C4-2B (cell line): Measurements from ENCODE around the gene ETV5.

Experiments used
- H3K27ac ChIP-seq: fragments of 450-650 bp; 2 replicates; pipeline ENCODE4 v1.5.1; 2017
- ZFX ChIP-seq: fragments of 450-650 bp; IDR thresholded peaks from 2 replicates; pipeline ENCODE4 v1.6.1; 2017
- TF ChIP-seq, protein P1 (sequence below): fragments of 450-650 bp; conservative IDR thresholded peaks from 2 replicates; pipeline ENCODE4 v1.5.1; 2017; ENCODE audit warnings: mild to moderate bottlenecking

Gene ETV5

DNA sequence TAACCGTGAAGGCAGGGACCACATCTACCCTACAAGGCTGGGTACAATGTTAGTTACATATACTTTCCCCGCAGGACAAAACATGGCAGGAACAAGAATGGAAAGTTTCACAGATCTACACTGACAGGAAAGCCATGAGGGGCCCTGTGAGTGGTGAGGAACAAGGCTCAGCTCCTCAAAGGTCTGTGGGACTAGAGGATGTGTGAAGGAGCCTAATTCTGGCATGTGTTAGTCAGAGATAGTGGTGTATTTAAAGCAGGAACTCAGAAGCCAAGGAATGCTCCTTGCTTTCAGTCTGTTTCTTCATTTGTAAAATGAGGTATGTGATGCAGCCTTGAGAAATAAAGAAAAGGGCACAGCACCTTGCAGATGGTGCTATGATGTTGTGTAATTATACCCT lies 25.1 kb downstream of the ETV5 start:
- no peak overlapping the region for H3K27ac ChIP-seq
- TF ChIP-seq, protein P1, sequence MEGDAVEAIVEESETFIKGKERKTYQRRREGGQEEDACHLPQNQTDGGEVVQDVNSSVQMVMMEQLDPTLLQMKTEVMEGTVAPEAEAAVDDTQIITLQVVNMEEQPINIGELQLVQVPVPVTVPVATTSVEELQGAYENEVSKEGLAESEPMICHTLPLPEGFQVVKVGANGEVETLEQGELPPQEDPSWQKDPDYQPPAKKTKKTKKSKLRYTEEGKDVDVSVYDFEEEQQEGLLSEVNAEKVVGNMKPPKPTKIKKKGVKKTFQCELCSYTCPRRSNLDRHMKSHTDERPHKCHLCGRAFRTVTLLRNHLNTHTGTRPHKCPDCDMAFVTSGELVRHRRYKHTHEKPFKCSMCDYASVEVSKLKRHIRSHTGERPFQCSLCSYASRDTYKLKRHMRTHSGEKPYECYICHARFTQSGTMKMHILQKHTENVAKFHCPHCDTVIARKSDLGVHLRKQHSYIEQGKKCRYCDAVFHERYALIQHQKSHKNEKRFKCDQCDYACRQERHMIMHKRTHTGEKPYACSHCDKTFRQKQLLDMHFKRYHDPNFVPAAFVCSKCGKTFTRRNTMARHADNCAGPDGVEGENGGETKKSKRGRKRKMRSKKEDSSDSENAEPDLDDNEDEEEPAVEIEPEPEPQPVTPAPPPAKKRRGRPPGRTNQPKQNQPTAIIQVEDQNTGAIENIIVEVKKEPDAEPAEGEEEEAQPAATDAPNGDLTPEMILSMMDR = no peak
- TF ChIP-seq ZFX = no peak

DNA sequence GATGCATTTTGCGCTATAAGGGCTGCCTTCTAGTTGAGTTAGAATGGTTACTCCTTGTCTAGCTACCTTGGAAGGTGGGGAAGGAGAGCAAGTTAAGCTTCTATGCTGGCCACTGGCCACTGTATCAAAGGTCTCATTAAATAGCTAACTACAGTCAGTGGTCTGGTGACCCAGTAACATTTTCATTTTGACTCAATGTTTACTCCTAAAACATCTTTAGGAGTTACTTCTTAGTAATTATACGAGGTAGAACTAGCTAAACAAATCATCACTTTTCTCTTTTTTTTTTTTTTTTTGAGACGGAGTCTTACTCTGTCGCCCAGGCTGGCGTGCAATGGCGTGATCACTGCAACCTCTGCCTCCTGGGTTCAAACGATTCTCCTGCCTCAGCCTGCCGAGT lies 26.7 kb downstream of the ETV5 start:
- H3K27ac ChIP-seq = no peak overlapping the region
- no peak for TF ChIP-seq ZFX
- TF ChIP-seq, protein P1 = no peak

DNA sequence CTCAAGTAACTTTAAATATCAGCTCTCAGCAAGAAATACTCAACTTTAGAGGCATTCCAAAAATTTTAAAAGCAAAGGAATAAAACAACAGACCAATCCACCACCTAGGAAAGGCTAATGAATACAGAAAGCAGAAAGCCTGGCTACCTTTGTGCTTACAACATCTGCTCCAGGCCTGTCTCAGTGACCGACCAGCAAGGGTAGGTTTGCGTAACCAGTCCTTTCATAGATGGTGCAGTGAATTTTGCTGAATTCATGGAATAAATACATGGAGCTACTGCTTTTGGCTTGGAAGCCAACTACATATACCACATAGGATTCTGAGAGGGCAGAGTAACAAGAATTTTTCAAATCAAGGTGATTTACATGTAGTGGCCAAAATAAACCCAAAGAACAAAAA lies 27.2 kb downstream of the ETV5 start:
- TF ChIP-seq ZFX = no peak
- TF ChIP-seq, protein P1 = no peak
- no peak overlapping the region for H3K27ac ChIP-seq

DNA sequence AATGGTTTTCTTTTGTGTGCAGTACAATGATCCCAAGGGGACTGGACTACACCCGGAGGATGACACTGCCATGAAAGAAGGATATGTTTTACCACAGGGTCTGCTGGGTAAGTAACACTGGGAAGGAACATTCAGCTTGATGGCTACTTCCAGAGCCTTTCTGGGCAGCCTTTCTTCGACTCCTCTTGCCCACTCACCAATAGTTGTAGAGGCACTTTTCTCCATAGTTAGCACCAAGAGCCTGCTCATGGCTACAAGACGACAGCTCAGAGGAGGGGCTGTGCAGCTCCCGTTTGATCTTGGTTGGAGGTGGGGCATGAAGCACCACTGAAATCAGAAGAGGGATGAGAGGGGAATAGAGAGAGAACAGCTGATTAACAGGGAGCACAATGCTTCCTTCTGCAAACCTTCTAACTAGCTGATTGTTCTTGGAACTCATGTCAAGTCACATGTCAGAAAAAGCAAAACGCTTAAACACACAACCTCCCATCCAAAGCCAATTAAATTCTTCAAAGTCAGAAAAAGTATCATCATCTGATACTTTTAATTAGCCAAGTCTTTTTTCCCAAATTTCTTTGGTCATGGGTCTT lies 27.9 kb downstream of the ETV5 start:
- TF ChIP-seq, protein P1 = no peak
- no peak for TF ChIP-seq ZFX
- H3K27ac ChIP-seq = no peak overlapping the region

DNA sequence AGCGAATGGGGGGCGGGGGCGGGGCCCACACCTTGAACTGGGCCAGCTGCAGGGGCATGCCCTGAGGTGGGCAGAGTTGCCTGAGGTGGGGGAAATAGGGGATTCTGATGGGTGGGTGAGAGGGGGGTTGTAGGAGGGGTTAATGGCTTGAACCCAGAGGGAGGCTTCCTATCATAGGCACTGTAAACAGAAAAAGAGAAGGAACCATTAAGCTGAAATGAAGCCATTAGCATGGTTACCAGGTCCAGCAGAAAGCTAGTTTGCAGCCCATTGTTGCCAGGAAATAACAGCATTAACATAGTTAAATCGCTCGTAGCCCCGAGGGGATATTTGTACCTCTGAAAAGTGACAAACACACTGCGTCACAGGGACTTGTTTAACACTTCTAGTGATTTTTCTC lies 29.0 kb downstream of the ETV5 start:
- no peak overlapping the region for H3K27ac ChIP-seq
- TF ChIP-seq, protein P1 = no peak
- TF ChIP-seq ZFX = no peak

DNA sequence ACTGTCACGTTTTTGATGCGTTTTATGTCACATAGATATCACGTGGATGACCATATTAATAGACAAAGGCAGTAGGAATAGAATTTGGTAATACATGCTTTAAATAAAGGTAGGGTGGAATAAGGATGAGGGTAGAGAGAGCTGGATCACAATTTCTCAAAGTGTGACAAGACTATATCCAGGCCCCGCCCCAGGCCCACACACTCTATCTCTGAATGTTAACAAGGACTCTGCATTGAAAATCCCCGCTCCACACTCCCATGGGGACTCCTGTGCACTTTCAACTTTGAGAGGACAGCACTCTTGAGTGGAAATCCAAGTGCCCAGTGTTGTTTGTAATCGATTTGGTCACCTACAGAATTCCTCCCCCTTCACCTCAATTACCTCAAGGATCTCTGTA lies 31.4 kb downstream of the ETV5 start:
- no peak for TF ChIP-seq ZFX
- TF ChIP-seq, protein P1 = no peak
- H3K27ac ChIP-seq = no peak overlapping the region

DNA sequence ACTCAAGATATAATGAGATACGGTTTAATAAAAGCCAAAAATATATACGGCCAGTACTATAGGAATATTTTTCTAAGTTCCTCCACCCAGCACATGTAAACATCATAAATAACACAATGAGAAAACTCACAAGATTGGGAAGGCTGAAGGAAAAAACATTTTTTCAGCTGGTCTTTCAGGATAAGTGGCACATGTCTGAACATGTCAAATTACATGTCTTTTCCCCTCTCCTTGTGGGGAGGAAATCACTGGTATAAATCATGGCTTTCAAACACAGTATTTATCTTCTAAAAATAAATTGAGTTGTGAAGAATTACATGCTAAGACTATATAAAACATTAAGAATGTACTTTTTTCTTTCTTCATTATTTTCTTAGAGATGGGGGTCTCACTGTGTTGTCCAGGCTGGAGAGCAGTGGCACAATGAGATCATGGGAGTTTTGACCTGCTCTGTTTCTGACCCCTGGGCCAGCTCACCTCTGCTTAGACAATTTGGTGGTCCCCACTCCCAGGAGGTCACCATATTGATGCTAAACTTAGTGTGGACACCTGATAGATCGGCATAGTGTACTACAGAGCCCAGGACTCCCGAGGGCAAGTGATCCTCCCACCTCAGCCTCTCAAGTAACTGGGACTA lies 32.8 kb downstream of the ETV5 start:
- no peak overlapping the region for H3K27ac ChIP-seq
- no peak for TF ChIP-seq ZFX
- TF ChIP-seq, protein P1 = no peak
